ENCODE results near the gene UBQLN3. TPM values are rescaled to one million over a fixed set of nuclear protein-coding genes. Genes with fewer than 3 reads are reported as not detected.

Gene UBQLN3
- total RNA-seq, 1 donor: under 0.01 TPM

GRCh38 chr11:5521540-5521939 lies 11.8 kb upstream of the UBQLN3 start:
- DNase-seq (ENCODE audit: insufficient read length, low spot score, missing footprints): no peak
- no peak for TF ChIP-seq CTCF (IDR thresholded peaks at IDR 0.05; ENCODE audit: extremely low read depth, low read depth, low read length)
- H3K4me2 ChIP-seq (ENCODE audit: insufficient read depth, low read length): no peak overlapping the region
- H3K27ac ChIP-seq (ENCODE audit: low read depth, low read length): no peak overlapping the region
- H3K4me3 ChIP-seq (ENCODE audit: insufficient read depth, low read length): no peak overlapping the region
- H3K36me3 ChIP-seq (ENCODE audit: insufficient read depth, low read length): no peaks in the 10 kb centered on the region
- no peaks in the 10 kb centered on the region for H3K27me3 ChIP-seq (ENCODE audit: insufficient read depth, low read length)
- H3K4me1 ChIP-seq (ENCODE audit: insufficient read depth, low read length): no peaks in the 10 kb centered on the region
- H3K9me3 ChIP-seq (ENCODE audit: low read depth, low read length): no peaks in the 10 kb centered on the region
- H4K20me1 ChIP-seq (ENCODE audit: insufficient read depth, low read length): no peaks in the 10 kb centered on the region
- H2AFZ ChIP-seq (ENCODE audit: low read length): no peak overlapping the region
- H3K79me2 ChIP-seq (ENCODE audit: insufficient read depth, low read length): no peaks in the 10 kb centered on the region

GRCh38 chr11:5516599-5516998 lies 6.8 kb upstream of the UBQLN3 start, which contains the start of gene UBQLNL:
Gene UBQLNL, minus strand, starts transcription at chr11:5516699. Its CDS starts 258 bp downstream, at chr11:5516441.
- TF ChIP-seq CTCF (IDR thresholded peaks at IDR 0.05; ENCODE audit: extremely low read depth, low read depth, low read length): no peak
- Histone ChIP-seq H3K27me3 (ENCODE audit: insufficient read depth, low read length) (no peaks in the 10 kb centered on the region), H4K20me1 (ENCODE audit: insufficient read depth, low read length) (no peaks in the 10 kb centered on the region), H3K9me3 (ENCODE audit: low read depth, low read length) (no peaks in the 10 kb centered on the region), H2AFZ (ENCODE audit: low read length) (no peak within 1 kb of the TSS), H3K27ac (ENCODE audit: low read depth, low read length) (no peak within 1 kb of the TSS), H3K79me2 (ENCODE audit: insufficient read depth, low read length) (no peaks in the 10 kb centered on the region), H3K36me3 (ENCODE audit: insufficient read depth, low read length) (no peaks in the 10 kb centered on the region), H3K4me2 (ENCODE audit: insufficient read depth, low read length) (no peak within 1 kb of the TSS), H3K4me1 (ENCODE audit: insufficient read depth, low read length) (no peaks in the 10 kb centered on the region), H3K4me3 (ENCODE audit: insufficient read depth, low read length) (no peak within 1 kb of the TSS)
- DNase-seq (ENCODE audit: insufficient read length, low spot score, missing footprints): no peak

- no peaks in the 10 kb centered on the region for H3K27me3 ChIP-seq (ENCODE audit: insufficient read depth, low read length)
- no peak overlapping the region for H2AFZ ChIP-seq (ENCODE audit: low read length)
- TF ChIP-seq CTCF (IDR thresholded peaks at IDR 0.05; ENCODE audit: extremely low read depth, low read depth, low read length): no peak
- H3K4me1 ChIP-seq (ENCODE audit: insufficient read depth, low read length): no peaks in the 10 kb centered on the region
- H3K4me2 ChIP-seq (ENCODE audit: insufficient read depth, low read length): no peak overlapping the region
- no peak overlapping the region for H3K27ac ChIP-seq (ENCODE audit: low read depth, low read length)
- no peak for DNase-seq (ENCODE audit: insufficient read length, low spot score, missing footprints)
- H3K36me3 ChIP-seq (ENCODE audit: insufficient read depth, low read length): no peaks in the 10 kb centered on the region
- H3K79me2 ChIP-seq (ENCODE audit: insufficient read depth, low read length): no peaks in the 10 kb centered on the region
- no peaks in the 10 kb centered on the region for H3K9me3 ChIP-seq (ENCODE audit: low read depth, low read length)
- H3K4me3 ChIP-seq (ENCODE audit: insufficient read depth, low read length): no peak overlapping the region
- H4K20me1 ChIP-seq (ENCODE audit: insufficient read depth, low read length): no peaks in the 10 kb centered on the region
Observed at GRCh38 chr11:5514841-5515240, 5.1 kb upstream of the UBQLN3 start.

- Histone ChIP-seq H3K36me3 (ENCODE audit: insufficient read depth, low read length) (no peaks in the 10 kb centered on the region), H3K4me2 (ENCODE audit: insufficient read depth, low read length) (no peak overlapping the region), H3K27me3 (ENCODE audit: insufficient read depth, low read length) (no peaks in the 10 kb centered on the region), H3K9me3 (ENCODE audit: low read depth, low read length) (no peaks in the 10 kb centered on the region), H4K20me1 (ENCODE audit: insufficient read depth, low read length) (no peaks in the 10 kb centered on the region), H2AFZ (ENCODE audit: low read length) (no peak overlapping the region), H3K27ac (ENCODE audit: low read depth, low read length) (no peak overlapping the region), H3K79me2 (ENCODE audit: insufficient read depth, low read length) (no peaks in the 10 kb centered on the region), H3K4me1 (ENCODE audit: insufficient read depth, low read length) (no peaks in the 10 kb centered on the region), H3K4me3 (ENCODE audit: insufficient read depth, low read length) (no peak overlapping the region)
- no peak for TF ChIP-seq CTCF (IDR thresholded peaks at IDR 0.05; ENCODE audit: extremely low read depth, low read depth, low read length)
- no peak for DNase-seq (ENCODE audit: insufficient read length, low spot score, missing footprints)
Observed at GRCh38 chr11:5508605-5509004, 1.2 kb downstream of the UBQLN3 start.
